Stimulated activated CD8-positive, alpha-beta memory T cell treated with anti-CD3 and anti-CD28 coated beads, Interleukin-4, amount 100 ng/mL, for 1 hour (primary cell): ENCODE results near the gene DPYD.

Source experiments
- DNase-seq, 2 donors: peaks; one replicate each; pipeline ENCODE4 v3.0.0-alpha.2; 2020; ENCODE audit warnings: low read depth in 2 of 2, low spot score in 1 of 2

DPYD gene

GRCh38 chr1:97308131-97308530 is 612.7 kb downstream of the DPYD start:
- DNase-seq, result no peak

- DNase-seq, result no peak
Observed at GRCh38 chr1:97307568-97307967, 613.3 kb downstream of the DPYD start.

- DNase-seq, result no peak
Observed at GRCh38 chr1:97307151-97307550, 613.7 kb downstream of the DPYD start.

- no peak for DNase-seq
Observed at GRCh38 chr1:97306504-97306903, 614.3 kb downstream of the DPYD start.

- no peak for DNase-seq
Observed at GRCh38 chr1:97304366-97304765, 616.5 kb downstream of the DPYD start.

- no peak for DNase-seq
Observed at GRCh38 chr1:97298966-97299365, 621.9 kb downstream of the DPYD start.

GRCh38 chr1:97297611-97298010 is 623.2 kb downstream of the DPYD start:
- no peak for DNase-seq

GRCh38 chr1:97281962-97282361 is 638.9 kb downstream of the DPYD start:
- no peak for DNase-seq

- DNase-seq, result no peak
Observed at GRCh38 chr1:97277891-97278654, 642.8 kb downstream of the DPYD start.

- no peak for DNase-seq
Observed at GRCh38 chr1:97271916-97272788, 648.7 kb downstream of the DPYD start.

GRCh38 chr1:97270508-97271307 is 650.1 kb downstream of the DPYD start:
- DNase-seq, result no peak

GRCh38 chr1:97265630-97266029 is 655.2 kb downstream of the DPYD start:
- DNase-seq, result no peak

GRCh38 chr1:97262842-97263241 is 658.0 kb downstream of the DPYD start:
- no peak for DNase-seq

- DNase-seq, result no peak
Observed at GRCh38 chr1:97258597-97258996, 662.2 kb downstream of the DPYD start.

- no peak for DNase-seq
Observed at GRCh38 chr1:97254731-97255463, 665.9 kb downstream of the DPYD start.

GRCh38 chr1:97252925-97253324 is 667.9 kb downstream of the DPYD start:
- DNase-seq, result no peak

GRCh38 chr1:97252076-97252475 is 668.8 kb downstream of the DPYD start:
- DNase-seq, result no peak

GRCh38 chr1:97247196-97247595 is 673.6 kb downstream of the DPYD start:
- no peak for DNase-seq

- DNase-seq, result no peak
Observed at GRCh38 chr1:97245682-97246081, 675.2 kb downstream of the DPYD start.

GRCh38 chr1:97245026-97245425 is 675.8 kb downstream of the DPYD start:
- no peak for DNase-seq
